Stimulated activated CD4-positive, alpha-beta T cell treated with anti-CD3 and anti-CD28 coated beads, Interleukin-4, amount 100 ng/mL, for 1 hour (primary cell): ENCODE data around the gene ZNF547.
"Not testable (repeated sequence)": the region's sequence is repeated elsewhere in the genome, so short reads cannot be mapped to it uniquely, and the experiment has no call there.

Source experiments
- DNase-seq: peaks from one replicate; pipeline ENCODE4 v3.0.0-alpha.2; 2020

The ZNF547 gene

GRCh38 chr19:57362997-57363687 lies at the start of gene ZNF547, which contains the start of gene TRAPPC2B:
Gene ZNF547, plus strand, starts transcription at chr19:57363551. Its CDS starts 5,005 bp downstream, at chr19:57368556.
Gene TRAPPC2B, plus strand, starts transcription at chr19:57363551. Its CDS starts 1,283 bp downstream, at chr19:57364834.
- DNase-seq = peak; percentile 98

- no peak for DNase-seq
Observed at GRCh38 chr19:57314146-57314545, 49.2 kb upstream of the ZNF547 start.

- no peak for DNase-seq
Observed at GRCh38 chr19:57317503-57317902, 45.8 kb upstream of the ZNF547 start.

GRCh38 chr19:57319869-57320179 lies 43.5 kb upstream of the ZNF547 start:
- no peak for DNase-seq

GRCh38 chr19:57320180-57321084 lies 42.9 kb upstream of the ZNF547 start, which contains the start of gene ZNF543:
Gene ZNF543, plus strand, starts transcription at chr19:57320472. Its CDS starts 382 bp downstream, at chr19:57320854.
- peak; percentile 93 for DNase-seq

GRCh38 chr19:57321116-57321515 lies 42.2 kb upstream of the ZNF547 start:
- DNase-seq = no peak

GRCh38 chr19:57321751-57322150 lies 41.6 kb upstream of the ZNF547 start:
- DNase-seq = no peak

- DNase-seq = no peak
Observed at GRCh38 chr19:57324992-57325391, 38.4 kb upstream of the ZNF547 start.

GRCh38 chr19:57327993-57328392 lies 35.4 kb upstream of the ZNF547 start:
- no peak for DNase-seq

GRCh38 chr19:57334191-57334590 lies 29.2 kb upstream of the ZNF547 start:
- no peak for DNase-seq

- DNase-seq = no peak
Observed at GRCh38 chr19:57338877-57339276, 24.5 kb upstream of the ZNF547 start.

- no peak for DNase-seq
Observed at GRCh38 chr19:57342582-57342981, 20.8 kb upstream of the ZNF547 start.

- no peak for DNase-seq
Observed at GRCh38 chr19:57348136-57348535, 15.2 kb upstream of the ZNF547 start.

- peak; percentile 78 for DNase-seq
Observed at GRCh38 chr19:57350877-57351805, 12.2 kb upstream of the ZNF547 start, which contains the start of gene ZNF304. Gene ZNF304, plus strand, starts transcription at chr19:57351271. Its CDS starts 394 bp downstream, at chr19:57351665.

GRCh38 chr19:57351867-57352266 lies 11.5 kb upstream of the ZNF547 start:
- DNase-seq = no peak

GRCh38 chr19:57355916-57356315 lies 7.4 kb upstream of the ZNF547 start:
- no peak for DNase-seq

GRCh38 chr19:57357406-57357805 lies 5.9 kb upstream of the ZNF547 start:
- no peak for DNase-seq

GRCh38 chr19:57359300-57359699 lies 4.1 kb upstream of the ZNF547 start:
- no peak for DNase-seq

GRCh38 chr19:57362419-57362818 lies 932 bp upstream of the ZNF547 start:
- DNase-seq = no peak

GRCh38 chr19:57363688-57364181 lies 384 bp downstream of the ZNF547 start:
- no peak for DNase-seq

- DNase-seq = no peak
Observed at GRCh38 chr19:57366776-57367175, 3.4 kb downstream of the ZNF547 start.

GRCh38 chr19:57374179-57374578 lies 10.8 kb downstream of the ZNF547 start:
- no peak for DNase-seq

GRCh38 chr19:57374647-57375046 lies 11.3 kb downstream of the ZNF547 start:
- DNase-seq = not testable (repeated sequence)
